ENCODE data around the gene XKR3.
"Not testable (repeated sequence)": the region's sequence is repeated elsewhere in the genome, so short reads cannot be mapped to it uniquely, and the experiment has no call there.

XKR3 gene

GRCh38 chr22:16804882-16805281 is 20.3 kb downstream of the XKR3 start:
- DNase-seq = no peak

- no peak for DNase-seq
Measured at GRCh38 chr22:16803255-16803917, 21.8 kb downstream of the XKR3 start.

- DNase-seq = no peak
Measured at GRCh38 chr22:16801571-16801970, 23.6 kb downstream of the XKR3 start.

- DNase-seq = no peak
Measured at GRCh38 chr22:16801088-16801487, 24.1 kb downstream of the XKR3 start.

GRCh38 chr22:16800358-16800757 is 24.9 kb downstream of the XKR3 start:
- DNase-seq = no peak

- DNase-seq = not testable (repeated sequence)
Measured at GRCh38 chr22:16795504-16795903, 29.7 kb downstream of the XKR3 start.

- DNase-seq = no peak
Measured at GRCh38 chr22:16793831-16794230, 31.4 kb downstream of the XKR3 start.

- no peak for DNase-seq
Measured at GRCh38 chr22:16789860-16790493, 35.2 kb downstream of the XKR3 start.

- DNase-seq = peak; percentile 15
Measured at GRCh38 chr22:16783930-16784354, 41.3 kb downstream of the XKR3 start.

- no peak for DNase-seq
Measured at GRCh38 chr22:16783453-16783852, 41.8 kb downstream of the XKR3 start.

- no peak for DNase-seq
Measured at GRCh38 chr22:16781764-16782329, 43.4 kb downstream of the XKR3 start.

- DNase-seq = no peak
Measured at GRCh38 chr22:16781074-16781763, 44.0 kb downstream of the XKR3 start.

GRCh38 chr22:16777284-16777924 is 47.8 kb downstream of the XKR3 start:
- no peak for DNase-seq

- no peak for DNase-seq
Measured at GRCh38 chr22:16776080-16776479, 49.1 kb downstream of the XKR3 start.

- DNase-seq = no peak
Measured at GRCh38 chr22:16774911-16775500, 50.2 kb downstream of the XKR3 start.

GRCh38 chr22:16771569-16771968 is 53.6 kb downstream of the XKR3 start:
- DNase-seq = not testable (repeated sequence)

- DNase-seq = not testable (repeated sequence)
Measured at GRCh38 chr22:16767927-16768326, 57.3 kb downstream of the XKR3 start.

- DNase-seq = not testable (repeated sequence)
Measured at GRCh38 chr22:16762224-16762623, 63.0 kb downstream of the XKR3 start.

- DNase-seq = not testable (repeated sequence)
Measured at GRCh38 chr22:16760416-16760815, 64.8 kb downstream of the XKR3 start.

- DNase-seq = not testable (repeated sequence)
Measured at GRCh38 chr22:16749282-16749681, 75.9 kb downstream of the XKR3 start.

GRCh38 chr22:16748160-16748929 is 76.9 kb downstream of the XKR3 start:
- not testable (repeated sequence) for DNase-seq

All from activated CD4-positive, alpha-beta T cell treated with anti-CD3 and anti-CD28 coated beads, Interleukin-2, Interleukin-6, amounts not matched to agents 100 ng/mL and 50 ng/mL, durations not matched to agents 16 hours and 8 hours (primary cell).